ENCODE measurements around the gene MINAR1.
A peak's percentile ranks its signal among the peaks of the same experiment; 100 is the strongest.
"Not testable (repeated sequence)": the region's sequence is repeated elsewhere in the genome, so short reads cannot be mapped to it uniquely, and the experiment has no call there.

The MINAR1 gene, protein sequence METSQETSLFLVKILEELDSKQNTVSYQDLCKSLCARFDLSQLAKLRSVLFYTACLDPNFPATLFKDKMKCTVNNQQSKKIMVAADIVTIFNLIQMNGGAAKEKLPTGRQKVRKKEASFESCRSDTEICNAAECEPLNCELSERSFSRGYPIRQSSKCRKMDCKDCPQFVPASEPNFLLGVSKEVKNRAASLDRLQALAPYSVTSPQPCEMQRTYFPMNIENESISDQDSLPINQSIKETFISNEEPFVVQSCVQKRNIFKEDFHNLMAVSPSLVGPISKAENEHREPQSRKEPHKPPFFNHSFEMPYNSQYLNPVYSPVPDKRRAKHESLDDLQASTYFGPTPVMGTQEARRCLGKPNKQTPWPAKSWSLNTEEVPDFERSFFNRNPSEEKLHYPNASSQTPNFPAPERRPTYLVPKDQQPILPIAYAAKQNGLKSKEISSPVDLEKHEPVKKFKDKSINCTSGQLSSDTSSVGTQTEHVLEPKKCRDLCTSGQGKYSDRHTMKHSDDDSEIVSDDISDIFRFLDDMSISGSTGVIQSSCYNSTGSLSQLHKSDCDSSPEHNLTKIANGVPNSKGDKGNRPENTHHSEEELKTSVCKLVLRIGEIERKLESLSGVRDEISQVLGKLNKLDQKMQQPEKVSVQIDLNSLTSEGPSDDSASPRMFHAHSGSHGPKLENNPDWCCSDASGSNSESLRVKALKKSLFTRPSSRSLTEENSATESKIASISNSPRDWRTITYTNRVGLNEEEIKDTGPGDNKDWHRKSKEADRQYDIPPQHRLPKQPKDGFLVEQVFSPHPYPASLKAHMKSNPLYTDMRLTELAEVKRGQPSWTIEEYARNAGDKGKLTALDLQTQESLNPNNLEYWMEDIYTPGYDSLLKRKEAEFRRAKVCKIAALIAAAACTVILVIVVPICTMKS

DNA sequence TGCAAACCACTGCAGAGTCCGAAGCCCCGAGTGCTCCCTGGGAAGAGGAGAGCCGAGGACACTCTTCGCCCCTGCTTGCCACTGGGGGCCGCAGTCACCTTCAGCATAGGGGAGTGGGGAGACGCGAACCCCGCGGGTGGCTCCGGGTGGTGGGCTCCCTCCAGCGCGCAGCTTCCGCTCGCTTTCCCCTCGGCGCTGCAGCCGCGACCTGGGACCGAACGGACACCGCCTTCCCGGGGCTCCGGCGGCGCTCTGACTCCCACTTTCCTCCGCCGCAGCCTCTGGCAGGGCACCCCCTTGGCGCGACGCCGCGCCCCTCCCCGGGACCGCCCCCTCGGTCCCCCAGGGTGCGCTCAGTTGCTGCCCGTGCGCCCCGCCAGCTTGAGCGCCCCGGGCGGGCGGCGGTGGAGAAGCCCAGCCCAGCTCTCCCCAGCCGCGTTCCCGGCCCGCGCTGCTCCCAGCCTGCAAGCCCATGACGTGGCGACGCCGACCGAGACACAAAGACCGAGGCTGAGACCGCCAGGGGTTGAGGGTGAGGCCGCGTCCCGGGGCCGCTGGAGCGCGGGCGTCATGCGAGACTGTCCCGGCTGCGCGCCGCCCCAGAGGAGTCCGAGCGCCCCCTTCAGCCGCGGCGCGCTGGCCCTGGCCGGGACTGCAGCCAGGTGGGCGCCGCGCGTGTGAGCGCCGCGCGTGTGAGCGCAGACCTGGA, at the start of gene MINAR1:
TSS of gene MINAR1 (plus strand) at position 701 of the 709 bp plus-strand sequence. CDS start 23,812 bp downstream, outside the sequence.
- DNase-seq (ENCODE audit: low spot score) = peak; percentile 59

DNA sequence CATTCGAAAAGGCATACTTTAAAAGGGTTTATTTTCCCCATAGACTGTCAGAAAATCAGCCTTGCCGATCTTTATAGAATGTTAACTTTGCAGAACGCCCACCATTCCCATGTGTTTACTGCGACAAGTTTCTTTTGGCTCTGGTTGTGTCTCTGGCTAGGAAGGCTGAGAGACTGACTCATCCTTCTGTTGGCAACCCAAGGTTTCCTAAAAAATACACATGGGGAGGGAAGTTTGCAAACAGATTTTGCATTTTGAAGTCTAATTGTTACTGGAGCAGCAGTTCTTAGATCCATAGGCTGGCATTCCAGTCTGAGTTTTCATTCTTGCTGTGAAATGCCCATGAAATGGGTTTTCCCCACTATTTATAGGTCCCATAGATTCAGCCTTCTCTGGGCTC, 37.9 kb upstream of the MINAR1 start:
- peak; percentile 55 for DNase-seq (ENCODE audit: low spot score)

DNA sequence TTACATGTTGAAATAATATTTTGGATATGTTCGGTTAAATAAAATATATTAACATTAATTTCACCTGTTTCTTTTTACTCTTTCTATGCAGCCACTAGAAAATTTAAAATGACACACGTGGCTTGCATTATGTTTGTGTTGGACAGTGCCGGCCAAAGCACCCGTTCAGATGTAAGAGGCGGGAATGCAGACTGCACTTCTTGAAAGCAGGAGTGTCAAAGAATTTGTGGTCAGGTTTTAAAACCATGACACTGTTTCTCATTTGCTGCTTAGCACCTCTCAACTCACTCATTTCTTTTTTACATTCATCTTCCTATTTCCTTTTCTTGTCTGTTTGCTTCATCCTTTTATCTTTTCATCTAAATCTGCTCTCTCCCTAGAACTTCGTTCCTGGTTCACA, 35.3 kb upstream of the MINAR1 start:
- DNase-seq (ENCODE audit: low spot score) = no peak

DNA sequence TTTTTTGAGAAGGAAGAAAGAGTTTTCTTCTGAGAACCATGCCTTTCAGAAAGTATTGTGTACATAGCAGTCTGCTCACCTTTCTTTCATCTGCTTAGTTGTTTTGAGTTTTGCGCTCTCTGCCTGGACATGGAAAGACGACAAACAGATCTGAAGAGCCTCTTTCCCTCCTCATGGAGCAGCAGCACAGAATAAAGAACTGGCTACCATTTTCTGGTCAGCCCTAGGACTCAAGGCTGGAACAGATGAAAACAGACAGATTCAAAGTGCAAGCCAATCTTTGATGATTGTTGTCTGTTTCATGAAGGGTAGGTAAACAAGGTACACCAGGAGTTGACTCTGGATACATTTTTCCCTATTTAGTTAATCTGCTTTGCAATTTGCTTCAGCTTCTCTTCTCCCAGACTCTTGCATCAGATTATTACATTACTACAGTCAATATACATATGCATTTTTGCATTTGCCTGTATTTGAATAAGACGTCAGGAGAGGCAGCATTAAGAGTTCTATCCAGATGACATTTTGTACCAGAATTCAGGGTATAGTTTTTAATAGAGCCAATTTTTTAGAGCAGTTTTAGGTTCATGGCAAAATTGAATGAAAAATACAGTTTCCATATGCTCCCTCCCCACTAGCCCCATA, 34.7 kb upstream of the MINAR1 start:
- no peak for DNase-seq (ENCODE audit: low spot score)

DNA sequence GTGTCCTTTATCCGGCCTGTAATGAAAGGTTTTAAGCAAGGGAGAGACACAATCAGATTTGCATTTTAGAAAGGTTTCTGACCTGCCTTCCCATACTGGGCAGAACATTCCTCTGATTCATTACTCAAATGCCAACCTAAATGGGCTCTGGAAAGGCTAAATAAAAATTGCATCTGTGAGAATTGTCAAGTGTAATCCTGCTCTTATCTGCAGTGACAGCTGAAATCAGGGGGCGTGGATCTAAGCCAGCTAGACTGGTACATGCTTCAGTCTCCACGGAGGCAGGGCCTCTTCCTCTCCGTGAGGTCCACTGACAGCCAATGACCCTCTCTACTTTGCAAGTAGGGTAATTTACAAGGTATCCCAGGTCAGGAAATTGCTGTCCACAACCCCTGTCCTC, 32.5 kb upstream of the MINAR1 start:
- DNase-seq (ENCODE audit: low spot score) = no peak

DNA sequence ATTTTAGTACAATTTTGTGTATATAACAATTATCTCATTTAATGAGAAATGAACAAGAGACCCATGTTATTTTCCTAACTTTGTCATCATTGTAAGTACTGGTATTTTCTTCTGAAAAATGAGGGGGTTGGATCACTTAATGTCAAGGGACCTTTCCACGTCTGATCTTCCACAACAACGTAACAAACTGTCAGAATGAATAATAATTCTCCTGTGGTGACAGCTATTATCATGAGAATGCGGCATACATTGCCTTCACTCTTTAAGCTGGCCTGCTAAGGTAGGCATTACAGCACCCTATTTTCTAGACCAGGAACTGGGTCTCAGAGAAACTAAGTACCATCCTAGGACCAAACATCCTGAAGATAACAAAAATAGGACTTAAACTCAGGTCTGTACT, 31.5 kb upstream of the MINAR1 start:
- no peak for DNase-seq (ENCODE audit: low spot score)

DNA sequence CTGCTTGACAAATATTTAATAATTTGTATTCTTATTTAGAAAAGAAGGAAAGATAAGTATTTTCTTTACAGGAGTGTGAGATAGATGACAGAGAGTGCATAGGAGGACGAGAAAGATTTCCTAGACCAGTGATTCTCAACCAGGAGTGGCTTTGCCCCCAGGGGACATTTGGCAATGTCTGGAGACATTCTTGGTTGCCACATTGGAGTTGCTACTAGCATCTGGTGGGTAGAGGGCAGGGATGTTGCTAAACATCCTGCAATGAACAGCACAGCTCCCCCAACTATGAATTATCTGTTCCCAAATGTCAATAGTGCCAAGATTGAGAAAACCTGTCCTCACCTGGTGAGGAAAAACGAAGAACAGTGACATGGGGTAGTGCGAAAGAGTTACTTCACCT, 30.8 kb upstream of the MINAR1 start:
- DNase-seq (ENCODE audit: low spot score) = no peak

DNA sequence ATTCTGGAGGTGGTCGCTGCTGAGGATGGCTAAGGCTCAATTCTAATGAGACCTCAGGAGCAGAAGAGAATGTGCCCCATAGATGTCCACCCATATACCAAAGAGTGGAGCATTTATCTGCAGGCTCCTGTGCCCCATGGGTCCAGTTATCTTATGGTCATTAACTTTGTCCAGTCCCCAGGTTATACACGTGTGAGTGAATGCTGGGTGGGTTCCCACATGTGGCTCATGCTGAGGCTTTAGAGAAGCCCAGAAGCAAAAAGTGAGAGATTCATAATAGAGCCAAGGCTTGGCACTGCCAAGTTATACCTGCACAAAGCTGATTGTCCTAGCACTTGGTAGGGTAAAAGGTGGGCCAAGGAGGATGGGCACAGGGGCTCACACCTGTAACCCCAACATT, 30.0 kb upstream of the MINAR1 start:
- no peak for DNase-seq (ENCODE audit: low spot score)

DNA sequence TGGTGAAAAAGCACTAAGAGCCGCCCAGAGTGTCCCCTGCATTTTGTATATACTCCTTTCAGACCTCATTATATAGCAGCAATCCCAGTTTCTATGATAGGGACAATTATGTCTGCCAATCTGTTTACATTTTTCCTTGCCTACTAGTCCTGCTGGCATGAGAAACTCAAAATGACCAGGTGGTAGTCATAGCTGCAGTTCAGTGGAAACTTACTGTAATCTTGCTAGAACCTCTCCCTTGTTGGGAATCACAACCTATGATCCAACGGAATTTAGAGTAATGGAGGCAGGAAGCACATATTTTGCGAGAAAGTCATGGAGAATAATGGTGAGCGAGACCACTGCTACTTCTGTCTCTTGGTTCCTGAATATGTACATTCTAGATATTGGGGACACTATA, 28.6 kb upstream of the MINAR1 start:
- DNase-seq (ENCODE audit: low spot score) = no peak

DNA sequence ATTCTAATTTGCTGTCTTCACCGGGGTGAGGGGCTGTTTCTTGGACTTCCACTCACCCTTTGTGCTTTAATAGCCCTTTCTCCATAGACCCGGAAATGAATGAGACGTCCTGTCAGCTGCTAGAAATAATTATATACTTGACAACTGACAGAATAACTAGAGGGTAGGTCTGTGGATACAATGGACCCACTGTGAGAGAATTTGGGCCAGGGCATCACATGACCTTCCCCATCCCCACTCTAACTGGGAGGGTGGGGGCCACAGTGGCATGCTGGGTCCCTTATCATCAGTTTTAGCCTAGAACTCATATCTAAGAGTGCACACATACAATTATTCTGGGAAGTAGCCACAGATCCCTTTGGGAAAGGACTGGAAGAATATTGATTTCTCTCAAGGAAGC, 25.9 kb upstream of the MINAR1 start:
- no peak for DNase-seq (ENCODE audit: low spot score)

DNA sequence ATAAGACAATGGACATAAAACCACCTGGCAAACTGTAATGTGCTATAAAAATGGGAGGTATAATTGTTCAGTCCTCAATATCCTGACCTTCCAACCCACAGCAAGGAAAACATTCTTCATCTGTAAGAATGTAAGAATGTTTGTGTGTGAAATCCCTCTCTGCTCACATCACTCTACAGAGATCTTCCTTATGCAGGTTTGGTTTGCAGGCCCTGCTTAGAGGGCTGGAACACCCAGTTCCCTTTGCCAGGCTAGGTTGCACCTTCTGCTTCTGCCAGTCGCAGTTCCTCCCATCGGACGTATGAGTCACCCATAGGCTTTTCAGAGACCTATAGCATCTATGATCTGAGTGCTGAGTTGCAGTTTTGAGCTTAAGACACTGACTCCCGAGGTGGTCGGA, 24.1 kb upstream of the MINAR1 start:
- DNase-seq (ENCODE audit: low spot score) = peak; percentile 17

DNA sequence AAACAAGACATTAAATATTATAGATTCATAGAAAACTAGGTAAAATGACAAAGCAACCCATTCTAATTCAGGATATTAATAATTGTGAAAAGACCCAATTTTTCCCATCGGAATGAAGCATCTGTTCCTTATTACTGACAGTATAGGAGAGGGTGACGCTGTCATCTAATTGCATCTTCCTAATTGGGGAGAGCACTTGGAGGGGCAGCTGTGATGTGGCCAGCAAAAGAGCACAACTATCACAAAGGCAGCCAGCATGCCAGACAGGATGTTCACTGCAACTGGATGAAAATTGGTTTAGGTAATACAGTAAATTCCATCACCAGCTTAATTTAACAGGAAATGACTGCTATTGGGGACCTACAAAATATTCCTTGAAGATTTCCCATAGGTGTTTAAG, 21.9 kb upstream of the MINAR1 start:
- no peak for DNase-seq (ENCODE audit: low spot score)

DNA sequence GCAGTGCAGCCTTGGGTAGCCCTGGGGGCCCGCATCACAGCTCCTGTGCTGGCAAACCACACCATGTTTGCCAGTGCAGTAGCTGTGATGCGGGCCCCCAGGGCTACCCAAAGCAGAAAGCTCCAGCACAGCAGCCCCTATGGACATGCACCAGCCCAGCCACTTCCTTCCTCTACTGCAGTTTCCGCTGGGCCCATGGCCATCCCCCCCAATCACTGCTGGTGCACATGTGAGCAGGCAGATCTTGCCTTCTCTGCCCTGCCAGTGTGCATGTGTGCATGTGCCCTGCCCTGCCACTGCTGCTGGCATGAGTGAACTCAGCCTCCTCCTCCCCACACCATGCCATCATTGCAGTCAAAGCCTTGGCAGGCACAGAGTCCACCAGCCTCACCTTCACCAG, 20.1 kb upstream of the MINAR1 start:
- DNase-seq (ENCODE audit: low spot score) = no peak

DNA sequence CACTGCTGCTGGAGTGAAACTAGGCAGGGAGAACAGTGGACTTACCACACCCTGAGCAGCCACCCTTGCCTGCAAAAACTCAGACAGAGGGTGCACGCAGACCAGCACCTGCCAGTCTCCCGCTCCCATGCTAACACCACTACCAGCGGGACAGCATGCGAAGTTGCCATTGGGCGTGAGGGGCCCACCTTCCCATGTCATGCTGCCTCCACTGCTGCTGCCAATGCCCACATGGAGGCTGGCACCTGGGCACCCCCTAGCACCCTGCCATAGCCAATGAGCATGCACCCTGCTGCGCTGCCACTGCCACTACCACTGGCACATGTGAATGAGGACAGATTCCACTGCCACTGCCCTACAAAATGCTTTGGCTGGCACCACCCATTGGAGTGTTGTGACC, 19.7 kb upstream of the MINAR1 start:
- DNase-seq (ENCODE audit: low spot score) = no peak

DNA sequence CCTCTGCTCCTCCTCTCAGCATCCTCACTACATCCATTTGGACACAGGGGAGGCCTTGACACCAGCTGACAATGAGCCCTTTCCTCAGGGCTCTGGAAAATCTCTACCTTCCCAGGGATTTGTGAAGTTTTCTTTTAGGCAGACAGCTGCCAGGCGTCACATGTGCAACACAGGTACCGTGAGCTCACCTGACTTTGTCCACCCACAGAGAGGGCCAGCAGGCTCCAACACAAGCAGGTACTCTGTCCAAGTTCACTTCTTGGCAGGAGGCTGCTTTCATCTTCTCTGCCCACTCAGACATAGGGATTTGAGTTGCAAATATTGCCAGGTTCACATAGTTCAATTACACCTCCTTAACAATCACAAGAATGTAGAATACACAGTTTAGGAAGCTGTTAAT, 15.3 kb upstream of the MINAR1 start:
- no peak for DNase-seq (ENCODE audit: low spot score)

DNA sequence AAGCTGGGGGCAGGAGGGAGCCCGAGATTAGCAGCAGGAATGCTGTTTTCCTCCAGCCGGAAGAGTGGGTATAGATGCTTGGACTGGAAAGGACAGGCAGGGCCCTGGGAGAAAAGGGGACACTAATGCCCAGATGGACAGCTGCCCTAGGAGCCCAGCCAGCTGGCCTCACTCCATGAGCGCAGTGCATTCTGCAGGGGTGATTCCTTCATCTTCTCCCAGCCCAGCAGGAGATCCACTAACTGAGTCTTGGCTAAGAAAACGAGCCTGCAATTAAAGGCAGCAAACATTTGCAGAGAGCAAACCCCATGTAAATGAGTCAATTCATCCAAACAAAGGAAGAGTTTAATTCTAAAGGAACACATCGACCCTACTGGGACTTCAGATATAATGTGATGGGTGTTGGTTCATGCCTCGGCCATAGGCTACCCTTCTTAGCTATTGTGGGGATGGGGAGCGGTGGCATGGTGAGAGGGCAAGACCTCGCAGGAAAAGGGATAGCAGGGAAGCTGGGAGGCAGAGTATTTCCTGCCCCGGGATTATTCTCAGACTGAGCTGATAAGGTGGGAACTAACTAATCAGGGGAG, 13.3 kb upstream of the MINAR1 start:
- no peak for DNase-seq (ENCODE audit: low spot score)

DNA sequence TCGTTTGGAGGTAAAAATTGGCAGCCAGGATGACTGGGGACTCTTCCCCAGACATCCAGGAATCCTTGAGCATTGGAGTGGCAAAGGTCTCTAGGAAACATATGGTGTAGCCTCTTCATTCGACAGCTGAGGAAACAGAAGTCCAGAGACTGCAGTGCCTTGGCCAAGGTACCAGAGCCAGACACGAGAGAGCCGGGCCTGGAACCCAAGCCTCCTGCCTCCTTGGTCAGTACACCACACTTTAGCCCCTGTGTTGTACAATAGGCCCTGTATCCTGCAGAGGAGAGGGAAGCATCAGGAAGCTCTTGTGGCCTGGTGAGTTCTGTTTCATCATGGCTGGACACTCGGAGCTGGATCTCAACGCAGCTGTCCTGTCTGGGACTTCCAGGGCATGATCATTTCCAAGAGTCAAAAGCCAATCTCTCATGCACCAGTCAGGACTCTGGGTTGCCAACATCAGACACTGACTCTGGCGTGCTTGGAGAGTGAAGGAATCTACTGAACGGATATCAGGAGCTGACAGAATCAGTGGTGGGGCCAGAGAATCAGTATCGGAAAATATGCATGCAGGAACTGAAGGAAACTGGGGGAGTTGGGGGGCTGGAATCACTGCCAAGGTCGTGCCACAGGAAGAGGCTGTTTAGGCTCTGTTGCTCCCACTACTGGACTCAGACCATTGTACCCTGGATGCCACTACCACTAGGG, 6.4 kb upstream of the MINAR1 start:
- no peak for DNase-seq (ENCODE audit: low spot score)

DNA sequence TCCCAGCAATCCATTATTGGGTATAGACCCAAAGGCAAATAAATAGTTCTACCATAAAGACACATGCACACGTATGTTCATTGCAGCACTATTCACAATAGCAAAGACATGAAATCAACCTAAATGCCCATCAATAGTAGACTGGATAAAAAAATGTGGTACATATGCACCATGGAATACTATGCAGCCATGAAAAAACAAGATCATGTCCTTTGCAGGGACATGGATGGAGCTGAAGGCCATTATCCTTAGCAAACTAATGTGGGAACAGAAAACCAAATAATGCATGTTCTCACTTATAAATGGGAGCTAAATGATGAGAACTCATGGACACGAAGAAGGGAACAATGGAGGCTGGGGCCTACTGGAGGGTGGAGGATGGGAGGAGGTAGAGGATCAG, 5.2 kb upstream of the MINAR1 start:
- not testable (repeated sequence) for DNase-seq (ENCODE audit: low spot score)

DNA sequence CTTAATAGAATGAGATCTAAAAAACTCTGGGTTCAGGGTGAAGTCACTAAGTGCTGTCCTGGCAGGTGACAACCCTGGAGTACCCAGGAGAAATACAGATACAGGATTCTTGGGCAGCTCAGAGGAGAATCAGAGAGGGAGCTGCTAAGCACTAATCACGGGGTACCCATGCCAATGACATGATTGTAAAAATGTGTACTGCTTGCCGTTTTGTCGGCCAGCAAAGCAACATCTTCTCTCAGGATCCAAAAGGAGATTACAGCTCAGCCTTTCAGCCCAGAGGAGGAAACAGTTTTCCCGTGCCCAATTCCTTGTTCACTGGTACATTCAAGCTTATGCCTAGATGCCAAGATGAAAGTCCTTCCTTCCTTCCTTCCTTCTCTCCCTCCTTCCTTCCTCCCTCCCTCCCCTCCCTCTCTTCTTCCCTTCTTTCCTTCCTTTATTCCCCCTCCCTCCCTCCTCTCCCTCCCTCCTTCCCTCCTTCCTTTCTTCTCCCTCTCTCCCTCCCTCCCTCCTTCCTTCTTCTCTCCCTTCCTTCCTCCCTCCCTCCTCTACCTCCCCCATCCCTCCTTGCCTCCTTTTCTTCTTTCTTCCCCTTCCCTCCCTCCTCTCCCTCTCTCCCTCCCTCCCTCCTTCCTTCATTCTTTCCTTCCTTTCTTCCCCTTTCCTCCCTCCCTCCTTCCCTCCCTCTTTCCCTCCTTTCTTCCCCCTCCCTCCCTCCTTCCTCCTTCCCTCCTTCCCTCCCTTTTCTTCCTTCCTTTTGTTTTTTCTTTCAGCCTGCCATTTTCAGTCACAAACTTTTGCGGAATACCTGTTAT, 4.1 kb upstream of the MINAR1 start:
- DNase-seq (ENCODE audit: low spot score) = no peak
